ENCODE data around the gene MRPS26.

- TF ChIP-seq CEBPB (IDR thresholded peaks at IDR 0.05; ENCODE audit: borderline replicate concordance in 1 of 2, low read depth in 2 of 2, low read length in 2 of 2) (no peak), SRF (IDR thresholded peaks at IDR 0.05; ENCODE audit: low read depth in 2 of 2, low read length in 2 of 2) (no peak), ATF7 (IDR thresholded peaks at IDR 0.05; ENCODE audit: low read depth) (no peak), HDGF (IDR thresholded peaks at IDR 0.05) (no peak), CTCF (IDR thresholded peaks at IDR 0.05 in 2 of 3, conservative IDR thresholded peaks at IDR 0.05 in 1 of 3; ENCODE audit: control insufficient read depth in 2 of 3, extremely low read depth in 1 of 3, insufficient read depth in 1 of 3, low read depth in 3 of 3, low read length in 3 of 3) (no peak), IRF4 (IDR thresholded peaks at IDR 0.05; ENCODE audit: low read depth, low read length) (no peak), POLR2A (IDR thresholded peaks at IDR 0.05; ENCODE audit: low read depth, low read length) (no peak), ASH2L (IDR thresholded peaks at IDR 0.05; ENCODE audit: borderline replicate concordance, low read depth) (no peak), FOXK2 (IDR thresholded peaks at IDR 0.05) (no peak), POLR2AphosphoS5 (IDR thresholded peaks at IDR 0.05; ENCODE audit: low read length) (no peak), CBX5 (IDR thresholded peaks at IDR 0.05; ENCODE audit: low read depth) (no peak), SP1 (IDR thresholded peaks at IDR 0.05; ENCODE audit: low read depth, low read length) (no peak), SIX5 (IDR thresholded peaks at IDR 0.05; ENCODE audit: low read depth, low read length, severe bottlenecking) (no peak)
These were observed 38.6 kb downstream of the MRPS26 start, which contains the start of gene AVP for GRCh38 chr20:3084283-3084985.

Measured in GM12878 (cell line).